Suprapubic skin (tissue), 4 donors: ENCODE results near the gene PDILT. TPM values are rescaled to one million over a fixed set of nuclear protein-coding genes. Genes with fewer than 3 reads are reported as not detected.

ENCODE experiments used
- DNase-seq, 2 donors: peaks; one replicate each; pipeline ENCODE4 v3.0.0-alpha.2; 2019; ENCODE audit warnings: low spot score in 2 of 2
- H3K27ac ChIP-seq: fragments of 200-600 bp; sonication (generic); one replicate; pipeline ENCODE4 v1.5.1; 2019
- H3K27me3 ChIP-seq: fragments of 200-600 bp; sonication (generic); one replicate; pipeline ENCODE4 v1.5.1; 2019
- H3K36me3 ChIP-seq: fragments of 200-600 bp; sonication (generic); one replicate; pipeline ENCODE4 v1.5.1; 2019
- H3K4me1 ChIP-seq: fragments of 200-600 bp; sonication (generic); one replicate; pipeline ENCODE4 v1.5.1; 2019
- H3K4me3 ChIP-seq: fragments of 200-600 bp; sonication (generic); one replicate; pipeline ENCODE4 v1.5.1; 2019; ENCODE audit warnings: mild to moderate bottlenecking
- H3K9me3 ChIP-seq: fragments of 200-600 bp; sonication (generic); one replicate; pipeline ENCODE4 v1.5.1; 2019
- EP300 ChIP-seq: sonication (generic); formaldehyde crosslinking; IDR thresholded peaks from one replicate; pipeline ENCODE4 v1.6.1; 2017; ENCODE audit warnings: antibody characterized with exemption
- POLR2A ChIP-seq, 2 donors: fragments of 450-650 bp; IDR thresholded peaks; one replicate each; pipeline ENCODE4 v1.6.1; 2017; ENCODE audit warnings: antibody characterized with exemption in 2 of 2, mild to moderate bottlenecking in 2 of 2, moderate library complexity in 2 of 2
- POLR2AphosphoS5 ChIP-seq, 3 donors: sonication (generic); formaldehyde crosslinking; IDR thresholded peaks; one replicate each; pipeline ENCODE4 v1.6.1; 2017; ENCODE audit warnings: antibody characterized with exemption in 3 of 3
- WGBS: methylation state at CpG from one replicate; pipeline ENCODE4 v1.1.5; 2018; 5-methylcytosine and 5-hydroxymethylcytosine counted together
- total RNA-seq, 4 donors: library from RNA; depleted of rRNA; stranded (reverse); fragments of >200 nt; gene quantifications; one replicate each; pipeline ENCODE4 v1.1.0, GENCODE V29; 2016
- TF ChIP-seq, protein P1 (sequence below), 2 donors: fragments of 200-600 bp in 1 of 2; fragments of 450-650 bp in 1 of 2; sonication (generic) in 1 of 2; IDR thresholded peaks; one replicate each; pipeline ENCODE4 v1.5.1; 2016 to 2019; ENCODE audit warnings: antibody characterized with exemption in 2 of 2, mild to moderate bottlenecking in 1 of 2, moderate library complexity in 1 of 2

PDILT gene
- total RNA-seq, 4 donors from 2014 or later, result not detected

DNA sequence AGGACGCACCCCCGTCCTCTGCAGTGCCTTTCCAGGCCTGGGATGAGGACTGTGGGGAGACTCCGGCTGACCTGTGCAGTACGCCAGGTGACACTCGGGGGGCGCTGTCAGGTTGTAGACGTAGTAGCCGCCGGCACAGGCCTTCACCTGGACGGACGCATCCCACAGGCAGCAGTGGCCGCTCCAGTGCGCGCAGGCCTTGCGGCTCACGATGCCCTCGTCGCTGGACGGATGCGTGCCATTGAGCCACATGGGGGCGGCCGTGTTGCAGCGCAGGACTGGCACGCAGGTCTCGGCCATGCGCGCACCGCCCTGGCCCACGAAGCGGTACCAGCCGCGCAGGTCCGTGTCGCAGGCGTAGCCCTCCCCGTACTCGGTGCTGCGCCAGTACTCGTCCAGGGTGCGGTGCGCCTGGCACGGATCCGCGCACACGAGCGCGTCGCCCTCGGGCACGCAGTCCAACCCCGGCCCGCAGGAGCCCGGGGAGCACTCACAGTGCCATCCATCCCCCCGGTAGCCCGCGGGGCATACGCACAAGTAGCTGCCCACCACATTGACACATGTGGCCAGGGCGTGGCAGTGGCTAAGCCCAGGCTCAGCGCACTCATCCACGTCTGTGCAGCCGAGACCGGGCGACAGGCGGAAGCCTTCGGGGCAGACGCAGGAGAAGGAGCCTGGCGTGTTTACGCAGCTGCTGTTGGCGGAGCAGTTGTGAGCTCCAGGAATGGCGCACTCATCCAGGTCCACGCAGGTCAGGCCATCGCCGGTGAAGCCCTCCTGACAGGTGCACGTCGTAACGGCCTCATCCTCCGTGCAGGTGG lies 56.0 kb downstream of the PDILT start:
- peaks cover 5% of the 10 kb centered on the region for H3K4me1 ChIP-seq
- DNase-seq, result no peak
- no peaks in the 10 kb centered on the region for H3K9me3 ChIP-seq
- peaks cover 24% of the 10 kb centered on the region for H3K27me3 ChIP-seq
- WGBS, result 36% methylated on average over 21 of the region's 77 CpGs
- no peak for TF ChIP-seq POLR2A (IDR thresholded peaks at IDR 0.05)
- TF ChIP-seq, protein P1, sequence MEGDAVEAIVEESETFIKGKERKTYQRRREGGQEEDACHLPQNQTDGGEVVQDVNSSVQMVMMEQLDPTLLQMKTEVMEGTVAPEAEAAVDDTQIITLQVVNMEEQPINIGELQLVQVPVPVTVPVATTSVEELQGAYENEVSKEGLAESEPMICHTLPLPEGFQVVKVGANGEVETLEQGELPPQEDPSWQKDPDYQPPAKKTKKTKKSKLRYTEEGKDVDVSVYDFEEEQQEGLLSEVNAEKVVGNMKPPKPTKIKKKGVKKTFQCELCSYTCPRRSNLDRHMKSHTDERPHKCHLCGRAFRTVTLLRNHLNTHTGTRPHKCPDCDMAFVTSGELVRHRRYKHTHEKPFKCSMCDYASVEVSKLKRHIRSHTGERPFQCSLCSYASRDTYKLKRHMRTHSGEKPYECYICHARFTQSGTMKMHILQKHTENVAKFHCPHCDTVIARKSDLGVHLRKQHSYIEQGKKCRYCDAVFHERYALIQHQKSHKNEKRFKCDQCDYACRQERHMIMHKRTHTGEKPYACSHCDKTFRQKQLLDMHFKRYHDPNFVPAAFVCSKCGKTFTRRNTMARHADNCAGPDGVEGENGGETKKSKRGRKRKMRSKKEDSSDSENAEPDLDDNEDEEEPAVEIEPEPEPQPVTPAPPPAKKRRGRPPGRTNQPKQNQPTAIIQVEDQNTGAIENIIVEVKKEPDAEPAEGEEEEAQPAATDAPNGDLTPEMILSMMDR (IDR thresholded peaks at IDR 0.05), result no peak
- TF ChIP-seq EP300, result no peak
- TF ChIP-seq POLR2AphosphoS5 (IDR thresholded peaks at IDR 0.05), result no peak
- no peak overlapping the region for H3K27ac ChIP-seq
- H3K4me3 ChIP-seq, result no peak overlapping the region
- H3K36me3 ChIP-seq, result no peaks in the 10 kb centered on the region

DNA sequence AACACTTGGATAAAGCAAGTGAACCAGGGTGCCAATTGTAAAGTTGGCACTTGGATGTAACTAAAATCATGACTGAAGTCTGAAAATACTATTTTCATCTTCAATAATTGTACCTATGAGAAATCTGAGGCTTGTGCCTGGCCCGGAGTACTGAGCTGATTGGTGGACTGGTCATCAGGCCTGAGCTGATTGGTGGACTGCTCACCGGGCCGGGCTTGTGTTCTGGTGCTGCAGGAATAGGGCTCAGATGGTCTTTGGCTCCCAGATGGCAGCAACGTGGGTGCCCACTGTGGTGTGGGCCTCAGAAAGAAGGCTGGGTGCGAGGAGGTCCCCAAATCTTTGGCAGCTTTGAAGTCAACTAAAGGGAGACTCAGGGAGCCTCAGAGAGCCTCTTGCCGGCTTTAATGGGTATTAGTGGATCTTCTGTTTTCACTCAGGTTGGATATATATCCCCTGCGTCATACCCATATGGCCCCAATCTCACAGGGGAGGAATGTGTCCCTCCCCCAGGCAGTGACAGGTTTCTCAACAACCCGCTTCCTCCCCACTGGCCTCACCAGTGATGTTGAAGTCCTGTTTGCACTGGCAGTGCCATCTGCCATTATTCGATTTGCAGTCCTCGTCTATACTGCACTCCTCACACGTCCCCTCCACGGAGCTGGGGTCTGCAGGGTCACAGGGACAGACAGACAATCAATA lies 56.7 kb downstream of the PDILT start:
- Histone ChIP-seq H3K36me3 (no peaks in the 10 kb centered on the region), H3K4me3 (no peak overlapping the region), H3K27me3 (peaks cover 24% of the 10 kb centered on the region), H3K27ac (no peak overlapping the region), H3K4me1 (peaks cover 5% of the 10 kb centered on the region), H3K9me3 (no peaks in the 10 kb centered on the region)
- no peak for DNase-seq
- 63% methylated on average over 12 of the region's 12 CpGs for WGBS
- TF ChIP-seq, protein P1 (IDR thresholded peaks at IDR 0.05), result no peak
- TF ChIP-seq EP300 (no peak), POLR2AphosphoS5 (IDR thresholded peaks at IDR 0.05) (no peak), POLR2A (IDR thresholded peaks at IDR 0.05) (no peak)

DNA sequence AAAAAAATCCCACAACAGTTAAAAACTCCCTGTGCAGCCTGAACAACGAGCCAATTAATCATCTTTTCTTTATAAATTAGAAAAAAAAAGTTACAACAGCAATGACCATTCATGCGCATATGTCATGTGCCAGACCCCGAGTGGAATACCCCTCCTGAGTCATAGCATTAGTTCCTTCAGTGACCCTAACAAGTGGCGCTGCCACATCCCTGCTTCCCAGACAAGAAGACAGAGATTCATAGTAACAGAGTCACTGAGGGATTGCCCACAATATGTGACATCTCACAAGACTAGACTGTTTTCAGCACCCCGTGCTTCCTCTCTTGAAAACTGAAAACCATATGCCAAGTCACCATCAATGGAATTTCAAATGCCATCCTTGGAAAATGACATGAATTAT lies 59.9 kb downstream of the PDILT start:
- no peak for DNase-seq
- H3K27ac ChIP-seq, result no peak overlapping the region
- no peaks in the 10 kb centered on the region for H3K36me3 ChIP-seq
- peaks cover 5% of the 10 kb centered on the region for H3K4me1 ChIP-seq
- TF ChIP-seq, protein P1 (IDR thresholded peaks at IDR 0.05), result no peak
- no peak for TF ChIP-seq POLR2AphosphoS5 (IDR thresholded peaks at IDR 0.05)
- TF ChIP-seq POLR2A (IDR thresholded peaks at IDR 0.05), result no peak
- TF ChIP-seq EP300, result no peak
- H3K27me3 ChIP-seq, result peaks cover 19% of the 10 kb centered on the region
- H3K9me3 ChIP-seq, result no peaks in the 10 kb centered on the region
- 78% methylated on average over 5 of the region's 5 CpGs for WGBS
- H3K4me3 ChIP-seq, result no peak overlapping the region

DNA sequence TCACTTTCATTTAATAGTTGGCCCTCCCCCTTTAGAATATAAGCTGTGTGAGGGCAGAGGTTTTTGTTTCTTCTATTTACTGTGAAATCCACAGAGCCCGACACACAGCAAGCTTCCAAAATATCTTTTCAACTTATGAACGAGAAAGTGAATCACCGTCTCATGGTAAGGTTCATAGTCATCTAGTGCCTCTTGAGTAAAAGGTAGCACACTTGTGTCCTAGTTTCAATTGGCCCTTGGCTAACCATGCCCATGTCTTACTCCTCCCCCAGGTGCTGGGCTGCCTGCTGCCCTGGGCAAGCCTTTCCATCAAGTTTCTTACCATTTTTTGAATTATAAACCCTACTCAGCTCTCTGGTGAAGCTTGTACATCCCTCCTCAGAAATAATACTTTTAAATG lies 64.8 kb downstream of the PDILT start:
- H3K36me3 ChIP-seq, result no peaks in the 10 kb centered on the region
- TF ChIP-seq POLR2AphosphoS5 (IDR thresholded peaks at IDR 0.05) (no peak), POLR2A (IDR thresholded peaks at IDR 0.05) (no peak), EP300 (no peak)
- TF ChIP-seq, protein P1 (IDR thresholded peaks at IDR 0.05), result no peak
- no peaks in the 10 kb centered on the region for H3K4me1 ChIP-seq
- DNase-seq, result no peak
- 87% methylated on average over 3 of the region's 3 CpGs for WGBS
- H3K27ac ChIP-seq, result no peak overlapping the region
- H3K27me3 ChIP-seq, result peaks cover 5% of the 10 kb centered on the region
- no peak overlapping the region for H3K4me3 ChIP-seq
- no peaks in the 10 kb centered on the region for H3K9me3 ChIP-seq

DNA sequence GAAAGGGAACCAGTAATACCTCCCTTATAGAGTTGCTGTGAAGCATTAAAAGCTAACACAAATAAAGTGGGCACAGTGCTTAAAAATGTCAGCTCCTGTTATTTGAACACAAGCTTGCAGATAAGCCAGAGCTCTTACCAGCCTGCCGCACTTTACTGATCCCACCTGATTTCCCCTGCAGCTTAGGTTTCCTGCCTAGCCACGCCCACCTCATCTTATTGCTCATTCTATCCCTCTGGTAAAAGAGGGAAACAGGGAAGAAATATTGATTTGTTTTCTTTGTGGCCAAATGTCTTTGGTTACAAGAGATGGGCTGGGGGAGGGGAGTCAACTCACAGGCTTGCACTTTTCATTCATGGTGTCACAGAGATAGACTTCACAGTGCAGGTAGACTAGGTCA lies 67.6 kb downstream of the PDILT start:
- Histone ChIP-seq H3K27ac (no peak overlapping the region), H3K4me3 (no peak overlapping the region), H3K27me3 (peaks cover 7% of the 10 kb centered on the region), H3K9me3 (no peaks in the 10 kb centered on the region), H3K4me1 (no peaks in the 10 kb centered on the region), H3K36me3 (no peaks in the 10 kb centered on the region)
- DNase-seq, result no peak
- TF ChIP-seq, protein P1 (IDR thresholded peaks at IDR 0.05), result no peak
- TF ChIP-seq POLR2AphosphoS5 (IDR thresholded peaks at IDR 0.05) (no peak), POLR2A (IDR thresholded peaks at IDR 0.05) (no peak), EP300 (no peak)
- WGBS, result 64% methylated on average over 2 of the region's 2 CpGs
